ENCODE measurements around the gene AK4.
"Not testable (repeated sequence)": the region's sequence is repeated elsewhere in the genome, so short reads cannot be mapped to it uniquely, and the experiment has no call there.

DNA sequence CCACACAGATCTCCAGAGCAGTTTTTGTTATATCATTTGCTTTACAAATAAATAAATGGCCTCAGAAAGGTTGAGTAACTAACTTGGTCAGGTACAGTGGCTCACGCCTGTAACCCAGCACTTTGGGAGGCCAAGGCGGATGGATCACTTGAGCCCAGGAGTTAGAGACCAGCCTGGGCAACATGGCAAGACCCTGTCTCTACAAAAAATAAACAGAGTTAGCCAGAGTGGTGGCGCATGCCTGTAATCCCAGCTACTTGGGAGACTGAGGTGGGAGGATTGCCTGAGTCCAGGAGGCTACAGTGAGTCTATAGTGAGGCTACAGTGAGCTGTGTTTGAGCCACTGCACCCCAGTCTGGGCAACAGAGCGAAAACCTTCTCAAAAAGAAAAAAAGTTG lies 11.3 kb downstream of the AK4 start:
- TF ChIP-seq EZH2phosphoT487 (IDR thresholded peaks at IDR 0.05; ENCODE audit: insufficient read depth, low read depth); EZH2 (IDR thresholded peaks at IDR 0.05; ENCODE audit: insufficient read depth, poor library complexity, severe bottlenecking): not testable (repeated sequence)

Measured in GM23248 (cell line).